Mucosa of descending colon (tissue), 3 donors: ENCODE results near the gene SHISA7. TPM values are rescaled to one million over a fixed set of nuclear protein-coding genes. Genes with fewer than 3 reads are reported as not detected.

Experiments
- ATAC-seq: fragments of 200-7000 bp; cut with Tn5 transposase; one replicate; pipeline ENCODE4 v1.9.1; 2020; ENCODE audit warnings: mild to moderate bottlenecking, moderate library complexity
- DNase-seq, 3 donors: peaks; one replicate each; pipeline ENCODE4 v3.0.0-alpha.2; 2020
- H3K36me3 ChIP-seq: fragments of 200-600 bp; one replicate; pipeline ENCODE4 v1.8.0; 2021; ENCODE audit warnings: low read depth, mild to moderate bottlenecking
- H3K4me1 ChIP-seq: fragments of 200-600 bp; one replicate; pipeline ENCODE4 v1.8.0; 2021; ENCODE audit warnings: low read depth, mild to moderate bottlenecking
- H3K4me3 ChIP-seq: fragments of 200-600 bp; one replicate; pipeline ENCODE4 v1.8.0; 2021; ENCODE audit warnings: mild to moderate bottlenecking
- H3K9me3 ChIP-seq: fragments of 200-600 bp; one replicate; pipeline ENCODE4 v1.8.0; 2021; ENCODE audit warnings: mild to moderate bottlenecking
- intact Hi-C, 2 donors: fragments of 100-400 bp; cut with DNase I in 1 of 2; cut with micrococcal nuclease in 1 of 2; formaldehyde crosslinking; loops; one replicate each; pipeline versions ENCODE4 v1.11.0 to v1.11.1; 2022; cut with DNase I, micrococcal nuclease
- total RNA-seq, 3 donors: library from RNA; stranded (reverse); fragmentation: NEBNext Ultra II Directional in 2 of 3; extraction: Animal tissue kit (Norgen Biotek cat#: 25700) in 2 of 3; gene quantifications; one replicate each; pipeline versions ENCODE4 v1.2.1 to v1.2.4, GENCODE V29; 2021 to 2023
- TF ChIP-seq, protein P1 (sequence below): fragments of 200-600 bp; IDR thresholded peaks from one replicate; pipeline ENCODE4 v1.8.0; 2022; ENCODE audit warnings: antibody characterized with exemption, mild to moderate bottlenecking
- donor health status: DM: no; HTN: no; CAD: no; lungs with moderate emphysema.
- donor health status: DM: no; HTN: no; CAD: no.
- donor health status: DM: no; HTN: yes; CAD: no.

The SHISA7 gene
- total RNA-seq, 3 donors from 2014 or later = 0.35 TPM; not detected in 2

DNA sequence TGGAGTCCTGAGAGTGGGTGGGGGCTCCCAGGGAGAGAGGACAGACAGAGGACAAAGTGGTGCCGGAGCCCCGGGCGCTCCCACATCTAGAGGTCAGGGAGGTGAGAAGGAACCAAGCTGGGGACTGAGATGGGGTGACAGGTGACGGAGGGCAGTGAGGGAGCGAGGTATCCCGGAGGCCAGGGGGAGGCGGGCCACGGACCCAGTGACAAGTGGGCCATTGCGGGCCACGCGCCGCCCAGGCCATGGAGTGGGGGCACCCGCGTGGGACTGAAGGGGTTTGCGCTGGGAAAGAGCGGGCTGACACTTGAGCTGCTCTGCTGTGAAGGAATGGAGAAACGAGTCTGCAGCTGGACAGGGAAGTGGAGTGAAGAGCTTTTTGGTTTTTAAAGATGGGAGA lies 35.9 kb upstream of the SHISA7 start:
- intact Hi-C loops = no loop called here
- no peaks in the 10 kb centered on the region for H3K36me3 ChIP-seq
- ATAC-seq (no peak), DNase-seq (peak in 1 of 3 donors; percentile 41)
- no peak overlapping the region for H3K4me3 ChIP-seq
- H3K9me3 ChIP-seq = no peaks in the 10 kb centered on the region
- peaks cover 12% of the 10 kb centered on the region for H3K4me1 ChIP-seq
- TF ChIP-seq, protein P1, sequence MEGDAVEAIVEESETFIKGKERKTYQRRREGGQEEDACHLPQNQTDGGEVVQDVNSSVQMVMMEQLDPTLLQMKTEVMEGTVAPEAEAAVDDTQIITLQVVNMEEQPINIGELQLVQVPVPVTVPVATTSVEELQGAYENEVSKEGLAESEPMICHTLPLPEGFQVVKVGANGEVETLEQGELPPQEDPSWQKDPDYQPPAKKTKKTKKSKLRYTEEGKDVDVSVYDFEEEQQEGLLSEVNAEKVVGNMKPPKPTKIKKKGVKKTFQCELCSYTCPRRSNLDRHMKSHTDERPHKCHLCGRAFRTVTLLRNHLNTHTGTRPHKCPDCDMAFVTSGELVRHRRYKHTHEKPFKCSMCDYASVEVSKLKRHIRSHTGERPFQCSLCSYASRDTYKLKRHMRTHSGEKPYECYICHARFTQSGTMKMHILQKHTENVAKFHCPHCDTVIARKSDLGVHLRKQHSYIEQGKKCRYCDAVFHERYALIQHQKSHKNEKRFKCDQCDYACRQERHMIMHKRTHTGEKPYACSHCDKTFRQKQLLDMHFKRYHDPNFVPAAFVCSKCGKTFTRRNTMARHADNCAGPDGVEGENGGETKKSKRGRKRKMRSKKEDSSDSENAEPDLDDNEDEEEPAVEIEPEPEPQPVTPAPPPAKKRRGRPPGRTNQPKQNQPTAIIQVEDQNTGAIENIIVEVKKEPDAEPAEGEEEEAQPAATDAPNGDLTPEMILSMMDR = no peak

DNA sequence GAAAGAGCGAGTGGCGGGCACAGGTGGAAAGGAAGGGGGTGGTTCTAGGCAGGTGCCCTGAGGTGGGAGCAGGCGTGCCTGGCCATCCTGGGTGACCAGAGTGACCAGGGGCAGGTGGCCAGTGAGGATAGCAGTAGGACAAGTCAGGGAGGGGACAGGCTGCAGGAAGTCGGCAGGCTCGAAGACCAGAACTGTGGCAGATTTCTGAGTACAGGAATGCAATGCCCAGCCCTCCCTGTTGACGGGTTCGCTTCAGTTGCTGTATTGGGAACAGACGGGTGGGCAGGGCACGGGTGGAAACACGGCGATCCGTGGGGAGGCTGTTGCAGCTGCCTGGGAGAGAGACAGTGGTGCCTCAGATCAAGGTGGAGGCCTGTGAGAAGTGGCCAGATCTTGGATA lies 35.3 kb upstream of the SHISA7 start:
- H3K4me1 ChIP-seq = peaks cover 12% of the 10 kb centered on the region
- no peak overlapping the region for H3K4me3 ChIP-seq
- no peaks in the 10 kb centered on the region for H3K9me3 ChIP-seq
- TF ChIP-seq, protein P1 = no peak
- ATAC-seq (no peak), DNase-seq (peak in 1 of 3 donors; percentile 52)
- intact Hi-C loops = no loop called here
- H3K36me3 ChIP-seq = no peaks in the 10 kb centered on the region

DNA sequence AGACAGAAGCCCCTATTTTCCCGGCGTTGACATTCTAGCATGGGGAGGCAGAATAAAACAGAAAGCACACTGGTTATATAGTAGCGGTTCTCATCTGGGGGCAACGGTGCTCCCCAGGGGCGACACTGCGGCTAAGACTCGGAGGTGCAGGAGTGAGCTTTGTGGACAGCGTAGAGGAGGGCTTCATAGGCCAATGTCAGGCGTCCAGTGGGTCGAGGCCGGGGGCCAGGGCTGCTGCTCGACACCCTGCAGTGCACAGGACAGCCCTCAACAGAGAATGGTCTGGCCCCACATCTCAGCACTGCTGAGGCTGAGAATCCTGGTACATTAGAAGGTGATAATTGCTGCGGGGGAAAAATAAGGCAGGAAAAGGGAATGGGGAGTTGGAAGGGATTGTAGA lies 34.8 kb upstream of the SHISA7 start:
- no peak overlapping the region for H3K4me3 ChIP-seq
- no peak for ATAC-seq
- TF ChIP-seq, protein P1 = no peak
- intact Hi-C loops = no loop called here
- H3K4me1 ChIP-seq = peaks cover 12% of the 10 kb centered on the region
- no peaks in the 10 kb centered on the region for H3K36me3 ChIP-seq
- H3K9me3 ChIP-seq = no peaks in the 10 kb centered on the region
- peak in 1 of 3 donors; percentile 55 for DNase-seq

DNA sequence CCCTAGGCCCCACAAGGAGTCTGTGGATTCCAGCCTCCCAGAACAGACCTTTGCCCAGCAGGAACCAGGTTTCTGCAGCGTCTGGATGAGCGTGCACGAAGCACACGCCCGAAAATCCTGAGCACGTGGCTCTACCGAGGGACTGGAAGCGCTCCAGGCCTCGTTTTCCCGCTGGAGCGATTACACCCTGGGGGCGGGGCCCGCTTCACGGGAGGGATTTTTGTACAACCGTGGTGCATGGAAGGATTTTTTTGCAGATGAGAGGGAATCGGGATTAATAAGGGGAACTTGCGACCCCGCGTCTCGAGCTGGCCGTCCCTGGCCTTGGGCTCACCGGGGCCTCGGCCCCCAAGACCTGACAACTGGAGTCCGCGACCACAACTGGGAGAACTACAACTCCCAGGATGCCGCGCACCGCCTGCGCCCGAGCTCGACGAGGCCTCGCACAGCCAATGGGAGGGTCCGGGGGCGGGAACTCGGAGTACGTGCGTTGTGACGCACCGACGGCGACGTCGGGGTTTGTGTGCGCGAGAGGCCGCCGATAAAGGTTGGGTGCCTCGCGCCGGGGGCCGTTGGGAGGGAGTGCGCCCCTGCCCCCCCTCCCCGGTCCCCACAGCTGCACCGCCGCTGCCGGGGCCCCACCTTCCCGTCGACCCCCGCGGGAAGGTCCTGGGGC lies 33.1 kb upstream of the SHISA7 start, which contains the start of gene ZNF628:
Gene ZNF628, plus strand, starts transcription at position 518 of the 676 bp plus-strand sequence. CDS start 3,294 bp downstream, outside the sequence.
- intact Hi-C loops = no loop called here
- DNase-seq = peak; percentile 99 to 100 (median 99)
- Histone ChIP-seq H3K9me3 (no peaks in the 10 kb centered on the region), H3K36me3 (no peaks in the 10 kb centered on the region), H3K4me1 (peaks cover 12% of the 10 kb centered on the region), H3K4me3 (peak within 1 kb of the TSS; percentile 50)
- ATAC-seq = peak; percentile 97
- TF ChIP-seq, protein P1 = no peak

DNA sequence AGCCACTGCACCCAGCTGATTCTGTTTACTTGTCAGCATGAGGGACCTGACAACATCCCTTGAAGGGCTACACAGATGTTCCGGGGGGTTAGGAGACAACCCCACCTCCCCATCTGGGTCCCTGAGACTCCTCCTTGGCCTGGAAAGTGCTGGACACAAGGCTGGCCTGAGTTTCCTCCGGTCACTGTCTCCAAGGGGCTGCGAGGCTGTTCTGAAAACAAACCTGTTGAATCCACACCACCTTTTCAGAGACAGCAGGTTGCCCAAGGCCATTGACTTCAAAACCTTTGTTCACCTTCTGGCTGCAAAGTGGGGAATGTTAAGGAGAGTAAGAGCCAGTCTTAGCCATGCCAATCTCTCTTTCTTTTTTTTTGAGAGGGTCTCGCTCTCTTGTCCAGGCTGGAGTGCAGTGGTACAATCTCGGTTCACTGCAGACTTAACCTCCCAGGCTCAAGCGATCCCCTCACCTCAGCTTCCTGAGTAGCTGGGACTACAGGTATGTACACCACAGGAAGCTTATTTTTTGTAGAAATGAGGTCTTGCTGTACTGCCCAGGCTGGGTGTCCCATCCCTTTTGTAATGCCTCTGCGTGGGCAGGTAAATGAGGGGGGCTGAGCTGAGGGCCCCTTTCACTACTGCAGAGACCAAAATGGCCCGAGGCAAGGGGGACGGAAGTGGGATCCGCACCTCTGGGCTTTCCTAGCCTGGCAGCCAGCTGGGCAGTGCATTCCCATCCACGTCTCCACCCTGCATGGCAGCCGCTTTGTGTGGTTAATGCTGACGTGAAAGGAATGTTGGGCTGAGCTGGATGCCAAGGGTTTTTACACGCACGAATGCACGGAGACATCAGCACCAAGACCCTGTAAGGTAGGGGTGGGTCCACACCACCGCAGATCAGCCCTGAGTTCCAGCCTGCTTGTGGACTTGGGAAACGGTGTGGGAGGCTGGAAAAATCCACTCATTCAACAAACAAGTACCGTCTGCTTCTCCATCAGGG lies 31.5 kb upstream of the SHISA7 start:
- Histone ChIP-seq H3K4me1 (peaks cover 12% of the 10 kb centered on the region), H3K9me3 (no peaks in the 10 kb centered on the region), H3K36me3 (no peaks in the 10 kb centered on the region), H3K4me3 (no peak overlapping the region)
- TF ChIP-seq, protein P1 = no peak
- ATAC-seq (no peak), DNase-seq (peak in 2 of 3 donors; percentile 23 to 58)
- intact Hi-C loops = no loop called here
